OCI-M2 (cell line): ENCODE measurements around the gene PRSS33.

ENCODE experiments used
- DNase-seq: peaks from one replicate; lab custom pipeline; 2025; ENCODE audit not compliant: unreplicated experiment; lab: John Stamatoyannopoulos, UW

PRSS33 gene

GRCh38 chr16:2765462-2766404 is 21.6 kb downstream of the PRSS33 start:
- no peak for DNase-seq

GRCh38 chr16:2764718-2765117 is 22.6 kb downstream of the PRSS33 start:
- no peak for DNase-seq

- no peak for DNase-seq
Observed at GRCh38 chr16:2763173-2763572, 24.2 kb downstream of the PRSS33 start.

- no peak for DNase-seq
Observed at GRCh38 chr16:2762711-2763110, 24.6 kb downstream of the PRSS33 start.

GRCh38 chr16:2761886-2762583 is 25.3 kb downstream of the PRSS33 start:
- no peak for DNase-seq

GRCh38 chr16:2761472-2761871 is 25.9 kb downstream of the PRSS33 start:
- DNase-seq, result no peak

- no peak for DNase-seq
Observed at GRCh38 chr16:2757344-2757743, 30.0 kb downstream of the PRSS33 start.

- no peak for DNase-seq
Observed at GRCh38 chr16:2756288-2757015, 30.9 kb downstream of the PRSS33 start.

- no peak for DNase-seq
Observed at GRCh38 chr16:2755158-2755557, 32.2 kb downstream of the PRSS33 start.

GRCh38 chr16:2753733-2754020 is 33.7 kb downstream of the PRSS33 start:
- DNase-seq, result no peak

- no peak for DNase-seq
Observed at GRCh38 chr16:2752850-2753732, 34.3 kb downstream of the PRSS33 start.

GRCh38 chr16:2752035-2752849 is 35.1 kb downstream of the PRSS33 start, which contains the start of gene SRRM2:
SRRM2 (plus strand) TSS chr16:2752638; CDS start chr16:2756365, 3,727 bp downstream.
- peak; percentile 77 for DNase-seq

- DNase-seq, result no peak
Observed at GRCh38 chr16:2751577-2752034, 35.8 kb downstream of the PRSS33 start.

GRCh38 chr16:2749936-2750335 is 37.4 kb downstream of the PRSS33 start:
- DNase-seq, result no peak

- no peak for DNase-seq
Observed at GRCh38 chr16:2749476-2749875, 37.9 kb downstream of the PRSS33 start.

GRCh38 chr16:2748757-2749455 is 38.5 kb downstream of the PRSS33 start:
- DNase-seq, result no peak

GRCh38 chr16:2745961-2746360 is 41.4 kb downstream of the PRSS33 start:
- no peak for DNase-seq

GRCh38 chr16:2745116-2745890 is 42.1 kb downstream of the PRSS33 start:
- DNase-seq, result no peak
